Mucosa of stomach (tissue), 1 donor: ENCODE data around the gene GRIP1.
"Not testable (repeated sequence)": the region's sequence is repeated elsewhere in the genome, so short reads cannot be mapped to it uniquely, and the experiment has no call there.

Experiments used
- H3K27me3 ChIP-seq: one replicate; pipeline ENCODE4 v1.7.0; 2013; ENCODE audit warnings: mild to moderate bottlenecking, low read length; ENCODE audit not compliant: control insufficient read depth, insufficient read depth
- H3K36me3 ChIP-seq: one replicate; pipeline ENCODE4 v1.7.0; 2013; ENCODE audit warnings: low read length; ENCODE audit not compliant: control insufficient read depth, insufficient read depth
- H3K4me1 ChIP-seq: one replicate; pipeline ENCODE4 v1.7.0; 2013; ENCODE audit warnings: mild to moderate bottlenecking, low read length; ENCODE audit not compliant: control insufficient read depth, insufficient read depth
- H3K4me3 ChIP-seq: one replicate; pipeline ENCODE4 v1.7.0; 2013; ENCODE audit warnings: low read length
- H3K9ac ChIP-seq: one replicate; pipeline ENCODE4 v1.7.0; 2013; ENCODE audit warnings: mild to moderate bottlenecking, low read length, moderate library complexity
- H3K9me3 ChIP-seq: one replicate; pipeline ENCODE4 v1.7.0; 2013; ENCODE audit warnings: mild to moderate bottlenecking, low read length, moderate library complexity; ENCODE audit not compliant: control insufficient read depth
- donor health status: Pancreatic carcinoma.

The GRIP1 gene

DNA sequence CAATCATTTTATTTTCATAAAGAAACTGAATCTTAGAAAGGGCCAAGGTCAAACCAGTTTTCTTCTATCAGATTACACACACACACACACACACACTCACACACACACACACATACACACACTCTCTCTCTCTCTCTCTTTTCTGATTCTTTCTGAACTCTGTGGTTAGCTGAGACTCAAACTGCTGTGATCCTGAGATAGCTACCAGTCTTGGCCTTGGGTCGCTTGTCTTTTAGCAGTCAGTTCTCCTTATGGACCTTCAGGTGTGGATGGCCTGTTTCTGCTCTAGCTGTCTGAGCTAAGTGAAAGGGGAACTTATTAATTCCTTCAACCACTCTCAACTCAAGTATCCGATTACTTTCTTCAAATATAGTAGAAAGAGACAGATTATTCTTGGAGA is 145.1 kb downstream of the GRIP1 start:
- H3K4me3 ChIP-seq = no peak overlapping the region
- no peak overlapping the region for H3K9ac ChIP-seq
- H3K9me3 ChIP-seq = no peaks in the 10 kb centered on the region
- no peaks in the 10 kb centered on the region for H3K4me1 ChIP-seq
- no peaks in the 10 kb centered on the region for H3K36me3 ChIP-seq
- H3K27me3 ChIP-seq = no peaks in the 10 kb centered on the region

DNA sequence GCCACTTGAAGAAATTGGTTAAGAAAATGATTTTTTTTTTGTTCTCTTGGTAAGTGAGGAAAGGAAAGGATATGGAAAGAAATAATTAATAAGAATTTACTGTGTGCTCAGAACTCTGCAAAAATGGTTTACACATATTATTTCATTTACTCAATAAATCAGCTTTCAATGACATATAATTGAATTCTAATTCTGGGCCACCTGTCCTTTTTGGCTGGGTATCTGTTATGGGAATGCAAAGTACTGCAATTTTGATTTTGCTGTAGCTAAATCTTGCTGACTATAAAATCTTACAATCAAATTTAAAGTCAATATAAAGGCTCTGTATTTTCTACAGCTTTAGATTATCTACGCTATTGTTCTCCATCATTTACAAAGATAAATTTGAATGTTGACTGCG is 147.1 kb downstream of the GRIP1 start:
- H3K9me3 ChIP-seq = no peaks in the 10 kb centered on the region
- H3K4me3 ChIP-seq = no peak overlapping the region
- H3K36me3 ChIP-seq = no peaks in the 10 kb centered on the region
- no peaks in the 10 kb centered on the region for H3K4me1 ChIP-seq
- H3K9ac ChIP-seq = no peak overlapping the region
- H3K27me3 ChIP-seq = no peaks in the 10 kb centered on the region

DNA sequence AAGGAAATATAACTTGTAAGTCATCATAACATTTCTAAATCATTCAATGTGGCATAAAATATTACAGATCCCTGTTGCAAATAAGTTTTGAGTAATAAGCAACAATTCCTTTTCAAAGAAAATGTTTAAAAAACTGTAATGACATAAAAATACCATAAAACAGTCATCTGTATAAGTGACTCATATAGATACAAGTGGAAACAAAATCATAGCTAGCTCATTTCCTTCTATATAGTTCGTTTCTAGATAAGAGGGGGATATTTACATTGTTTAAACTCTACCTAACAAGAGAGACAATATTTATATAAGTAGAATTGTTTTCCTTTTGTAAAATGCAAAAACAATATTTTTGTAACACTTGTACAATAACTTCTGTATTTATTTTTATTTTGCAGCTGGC is 148.9 kb downstream of the GRIP1 start:
- Histone ChIP-seq H3K9me3 (no peaks in the 10 kb centered on the region), H3K4me3 (no peak overlapping the region), H3K27me3 (no peaks in the 10 kb centered on the region), H3K36me3 (no peaks in the 10 kb centered on the region), H3K4me1 (no peaks in the 10 kb centered on the region), H3K9ac (no peak overlapping the region)

DNA sequence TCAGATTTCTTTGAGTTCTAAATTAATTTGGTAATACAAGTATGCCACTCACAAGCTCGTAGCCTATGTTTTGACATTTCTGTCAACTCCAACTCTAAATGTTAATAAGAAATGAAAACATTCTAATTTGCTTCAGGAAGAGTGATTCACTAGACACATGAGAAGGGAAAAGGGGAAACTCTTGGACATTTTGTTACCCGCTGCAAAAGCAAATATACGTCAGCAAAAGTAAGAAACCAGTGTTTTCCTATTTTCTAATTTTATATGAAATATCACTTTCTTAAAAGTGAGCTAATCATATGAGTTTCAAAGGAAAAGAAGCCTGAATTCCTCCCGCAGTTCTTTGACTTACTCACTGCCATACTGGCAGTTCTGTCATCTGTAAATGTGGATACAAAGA is 162.3 kb downstream of the GRIP1 start:
- Histone ChIP-seq H3K9me3 (no peaks in the 10 kb centered on the region), H3K9ac (no peak overlapping the region), H3K4me1 (no peaks in the 10 kb centered on the region), H3K36me3 (no peaks in the 10 kb centered on the region), H3K27me3 (no peaks in the 10 kb centered on the region), H3K4me3 (no peak overlapping the region)

DNA sequence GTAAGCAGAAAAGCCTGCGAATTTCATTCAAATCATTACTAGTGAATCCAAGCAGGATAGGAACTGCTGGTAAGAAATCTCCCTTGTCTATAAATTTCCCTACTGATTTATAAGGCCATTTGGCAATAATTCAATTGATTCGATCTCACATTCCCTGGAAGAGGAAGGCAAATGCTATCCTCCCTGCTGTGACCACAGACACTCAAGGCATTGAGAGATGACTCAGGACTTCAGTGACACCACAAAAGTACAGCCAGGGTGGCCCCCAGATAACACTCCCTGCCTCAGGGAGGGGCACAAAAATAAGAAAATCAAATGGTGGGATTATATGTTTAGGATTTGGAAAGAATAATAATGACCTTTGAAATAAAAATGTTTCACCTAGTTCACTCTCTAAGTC is 162.7 kb downstream of the GRIP1 start:
- no peaks in the 10 kb centered on the region for H3K36me3 ChIP-seq
- no peaks in the 10 kb centered on the region for H3K9me3 ChIP-seq
- H3K4me3 ChIP-seq = no peak overlapping the region
- H3K27me3 ChIP-seq = no peaks in the 10 kb centered on the region
- no peaks in the 10 kb centered on the region for H3K4me1 ChIP-seq
- H3K9ac ChIP-seq = no peak overlapping the region

DNA sequence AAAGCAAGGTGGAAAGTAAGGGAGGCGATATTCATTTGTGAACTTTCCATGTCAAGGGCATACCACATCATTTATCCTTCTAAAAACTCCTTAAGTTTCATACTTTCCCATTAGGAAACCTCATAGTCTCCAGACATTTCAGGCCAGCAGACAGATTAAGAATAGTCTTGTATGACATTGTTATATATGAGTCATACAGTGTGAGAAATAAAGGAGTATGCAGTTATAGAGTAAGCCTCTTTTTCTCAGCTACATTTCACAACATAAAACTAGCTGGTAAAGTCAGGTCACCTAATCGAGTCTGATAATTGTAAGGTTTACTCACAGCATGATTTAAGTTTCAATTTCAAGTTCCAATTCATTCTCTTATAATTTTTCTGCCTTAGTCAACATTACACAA is 164.3 kb downstream of the GRIP1 start:
- H3K36me3 ChIP-seq = no peaks in the 10 kb centered on the region
- no peak overlapping the region for H3K4me3 ChIP-seq
- no peaks in the 10 kb centered on the region for H3K9me3 ChIP-seq

DNA sequence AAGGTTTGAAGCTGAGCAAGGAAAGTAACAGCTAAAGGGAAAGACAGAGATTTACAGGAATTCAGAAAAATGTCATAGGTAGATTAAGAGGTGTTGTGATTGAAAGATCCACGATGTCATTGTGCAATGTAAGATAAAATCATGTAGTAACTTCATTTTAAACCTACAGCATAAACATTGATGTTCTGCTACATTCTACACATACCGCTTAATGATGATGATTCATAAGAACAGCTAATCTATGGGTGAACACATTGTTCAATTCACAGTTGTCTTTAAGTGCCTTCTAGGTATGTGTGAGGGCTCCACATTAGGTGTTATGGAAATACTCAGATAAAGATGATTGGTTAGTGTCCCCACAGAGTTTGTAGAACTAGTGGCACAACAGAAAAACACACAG is 170.9 kb downstream of the GRIP1 start:
- Histone ChIP-seq H3K4me3 (no peak overlapping the region), H3K9me3 (no peaks in the 10 kb centered on the region), H3K27me3 (no peaks in the 10 kb centered on the region), H3K36me3 (no peaks in the 10 kb centered on the region), H3K9ac (no peak overlapping the region), H3K4me1 (no peaks in the 10 kb centered on the region)

More for the DNA sequence above, 164.3 kb downstream of the GRIP1 start:
- H3K4me1 ChIP-seq = no peaks in the 10 kb centered on the region
- no peak overlapping the region for H3K9ac ChIP-seq
- no peaks in the 10 kb centered on the region for H3K27me3 ChIP-seq

DNA sequence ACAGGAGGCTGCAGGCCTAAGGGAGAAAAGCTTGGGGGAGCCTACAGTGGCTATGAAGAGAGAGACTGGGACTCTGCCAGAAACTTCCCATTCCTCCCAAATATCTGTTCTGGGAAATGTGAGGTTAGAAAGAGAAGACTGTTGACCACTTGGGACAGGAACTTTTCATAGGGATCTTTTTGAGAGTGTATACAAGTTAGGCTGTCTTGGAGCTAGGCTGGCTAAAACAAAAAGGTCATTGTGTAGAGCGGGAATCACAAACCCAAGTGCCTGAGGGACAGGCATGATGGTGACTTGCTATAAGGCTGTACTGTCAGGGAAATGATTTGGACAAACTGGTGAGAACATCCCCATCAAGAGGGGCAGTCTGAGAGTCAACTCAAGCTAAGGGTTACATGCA is 175.1 kb downstream of the GRIP1 start:
- H3K27me3 ChIP-seq = no peaks in the 10 kb centered on the region

DNA sequence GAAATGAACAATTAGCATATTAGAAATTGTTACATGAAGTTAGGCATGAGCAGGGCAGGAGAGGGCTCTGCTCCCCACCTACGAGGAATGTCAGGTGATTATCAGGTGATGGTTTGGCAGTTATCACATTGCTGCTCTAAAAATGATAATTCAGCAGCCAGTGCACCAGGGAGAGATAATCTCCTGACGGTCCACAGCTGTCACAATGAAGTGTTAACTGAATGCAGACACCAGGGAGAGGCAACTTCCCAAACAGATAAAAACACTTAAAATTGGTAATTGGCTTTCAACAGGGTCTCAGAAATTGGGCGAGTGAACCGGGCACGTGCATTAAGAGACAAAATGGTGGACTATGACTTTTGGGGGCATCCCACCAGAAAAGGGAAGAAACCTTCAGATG is 176.0 kb downstream of the GRIP1 start:
- H3K4me1 ChIP-seq = no peaks in the 10 kb centered on the region
- H3K9ac ChIP-seq = no peak overlapping the region
- H3K27me3 ChIP-seq = no peaks in the 10 kb centered on the region
- H3K36me3 ChIP-seq = no peaks in the 10 kb centered on the region
- no peak overlapping the region for H3K4me3 ChIP-seq
- no peaks in the 10 kb centered on the region for H3K9me3 ChIP-seq

More for the DNA sequence above, 175.1 kb downstream of the GRIP1 start:
- no peaks in the 10 kb centered on the region for H3K9me3 ChIP-seq
- no peak overlapping the region for H3K9ac ChIP-seq
- no peaks in the 10 kb centered on the region for H3K36me3 ChIP-seq
- H3K4me1 ChIP-seq = no peaks in the 10 kb centered on the region
- H3K4me3 ChIP-seq = no peak overlapping the region

DNA sequence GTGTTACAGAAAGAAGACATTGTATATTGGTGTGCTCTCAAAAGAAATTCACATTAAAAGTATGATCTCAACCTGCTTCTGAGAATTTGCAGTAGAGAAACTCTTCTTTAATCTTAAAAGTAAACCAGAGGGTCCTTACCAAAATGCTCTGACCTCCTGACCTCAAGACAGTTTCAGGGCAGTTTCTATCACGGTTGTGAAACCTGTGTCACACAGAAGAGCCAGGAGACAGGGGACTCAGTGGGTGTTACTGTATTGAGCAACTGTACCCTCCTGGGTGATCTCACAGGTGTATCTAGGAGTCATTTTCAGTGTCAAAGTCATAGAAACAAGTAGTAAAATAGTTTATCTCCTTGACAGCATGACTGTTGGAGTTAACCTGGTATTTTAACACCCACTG is 178.0 kb downstream of the GRIP1 start:
- no peaks in the 10 kb centered on the region for H3K36me3 ChIP-seq
- H3K4me1 ChIP-seq = no peaks in the 10 kb centered on the region
- no peak overlapping the region for H3K9ac ChIP-seq
- H3K27me3 ChIP-seq = no peaks in the 10 kb centered on the region
- H3K9me3 ChIP-seq = no peaks in the 10 kb centered on the region
- H3K4me3 ChIP-seq = no peak overlapping the region

DNA sequence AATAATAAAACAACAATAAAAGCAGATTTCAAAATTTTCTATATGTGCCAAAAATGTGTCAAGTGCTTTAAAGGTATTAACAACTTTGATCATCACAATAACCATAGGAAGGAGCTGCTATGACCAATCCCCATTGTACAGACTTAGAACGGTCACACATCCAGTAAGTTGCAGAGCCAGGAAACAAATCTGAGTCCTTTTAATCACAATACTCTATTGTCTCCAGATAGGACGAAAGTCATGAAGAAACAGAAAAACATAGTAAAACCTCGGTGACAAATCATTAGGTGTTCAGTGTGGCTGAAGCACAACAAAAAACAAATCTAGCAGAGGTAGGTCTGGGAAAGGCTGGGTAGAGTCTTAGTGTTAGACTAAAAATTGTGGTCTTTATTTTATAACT is 178.8 kb downstream of the GRIP1 start:
- Histone ChIP-seq H3K27me3 (no peaks in the 10 kb centered on the region), H3K36me3 (no peaks in the 10 kb centered on the region), H3K4me3 (no peak overlapping the region), H3K9ac (no peak overlapping the region), H3K4me1 (no peaks in the 10 kb centered on the region), H3K9me3 (no peaks in the 10 kb centered on the region)

DNA sequence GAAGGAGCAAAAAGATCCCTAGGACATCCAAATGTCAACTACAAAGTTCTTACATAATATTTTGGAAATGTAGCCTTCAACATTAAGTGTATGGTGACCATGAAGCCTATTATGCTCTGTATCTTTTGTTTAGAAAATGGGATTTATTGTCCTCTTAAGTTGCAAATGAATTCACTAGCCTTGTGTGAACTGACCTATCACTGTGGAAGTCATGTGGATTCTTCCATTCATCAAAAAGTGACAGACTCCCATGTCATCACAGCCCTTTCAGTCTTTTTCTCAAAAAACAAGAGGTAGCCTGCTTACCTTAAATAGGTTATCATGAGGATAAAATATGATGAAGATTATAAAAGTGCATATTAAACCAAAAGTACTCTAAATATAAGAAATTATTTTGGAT is 179.9 kb downstream of the GRIP1 start:
- Histone ChIP-seq H3K4me3 (no peak overlapping the region), H3K36me3 (no peaks in the 10 kb centered on the region), H3K27me3 (no peaks in the 10 kb centered on the region), H3K9me3 (no peaks in the 10 kb centered on the region), H3K4me1 (no peaks in the 10 kb centered on the region), H3K9ac (no peak overlapping the region)

DNA sequence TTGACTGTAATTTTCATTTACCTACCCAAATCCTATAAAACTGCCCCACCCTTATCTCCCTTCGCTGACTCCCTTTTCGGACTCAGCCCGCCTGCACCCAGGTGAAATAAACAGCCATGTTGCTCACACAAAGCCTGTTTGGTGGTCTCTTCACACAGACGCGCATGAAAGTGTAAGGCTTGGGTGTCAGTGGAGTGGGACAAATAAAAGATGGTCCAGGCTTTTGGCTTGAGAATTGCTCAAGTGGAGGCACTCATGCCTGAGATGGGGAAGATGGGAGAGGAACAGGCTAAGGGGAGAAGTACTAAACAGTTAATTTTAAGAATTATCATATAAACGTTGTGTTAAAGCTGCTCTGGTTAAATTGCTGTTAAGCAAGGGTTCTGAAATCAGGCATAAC is 180.8 kb downstream of the GRIP1 start:
- not testable (repeated sequence) for H3K9ac ChIP-seq, H3K36me3 ChIP-seq, H3K9me3 ChIP-seq, H3K4me1 ChIP-seq, H3K4me3 ChIP-seq, H3K27me3 ChIP-seq
